GM19328 (cell line): ENCODE data around the gene CDKAL1.

Source experiments
- ATAC-seq: cut with Tn5 transposase; IDR thresholded peaks from one replicate; pipeline ENCODE4 v1.9.1; 2021; ENCODE audit warnings: mild to moderate bottlenecking, moderate library complexity; ENCODE audit not compliant: unreplicated experiment

The CDKAL1 gene

GRCh38 chr6:20946022-20946421, 411.8 kb downstream of the CDKAL1 start:
- ATAC-seq: no peak

- no peak for ATAC-seq
These were observed 412.6 kb downstream of the CDKAL1 start for GRCh38 chr6:20946890-20947289.

GRCh38 chr6:20947977-20948376, 413.7 kb downstream of the CDKAL1 start:
- ATAC-seq: no peak

- no peak for ATAC-seq
These were observed 414.3 kb downstream of the CDKAL1 start for GRCh38 chr6:20948556-20948955.

- no peak for ATAC-seq
These were observed 414.9 kb downstream of the CDKAL1 start for GRCh38 chr6:20949138-20949537.

- ATAC-seq: no peak
These were observed 418.6 kb downstream of the CDKAL1 start for GRCh38 chr6:20952699-20953474.

- no peak for ATAC-seq
These were observed 420.1 kb downstream of the CDKAL1 start for GRCh38 chr6:20954315-20954714.

- no peak for ATAC-seq
These were observed 420.9 kb downstream of the CDKAL1 start for GRCh38 chr6:20955131-20955530.

- ATAC-seq: no peak
These were observed 421.5 kb downstream of the CDKAL1 start for GRCh38 chr6:20955751-20956150.

GRCh38 chr6:20960067-20960466, 425.8 kb downstream of the CDKAL1 start:
- no peak for ATAC-seq

GRCh38 chr6:20965276-20965675, 431.0 kb downstream of the CDKAL1 start:
- no peak for ATAC-seq

GRCh38 chr6:20965915-20966314, 431.7 kb downstream of the CDKAL1 start:
- ATAC-seq: no peak

GRCh38 chr6:20969551-20969950, 435.3 kb downstream of the CDKAL1 start:
- no peak for ATAC-seq

- ATAC-seq: no peak
These were observed 442.2 kb downstream of the CDKAL1 start for GRCh38 chr6:20976391-20976918.

GRCh38 chr6:20978151-20978614, 443.9 kb downstream of the CDKAL1 start:
- ATAC-seq: no peak

GRCh38 chr6:20979076-20979475, 444.8 kb downstream of the CDKAL1 start:
- no peak for ATAC-seq

- no peak for ATAC-seq
These were observed 449.7 kb downstream of the CDKAL1 start for GRCh38 chr6:20983961-20984360.

GRCh38 chr6:20985821-20986220, 451.6 kb downstream of the CDKAL1 start:
- ATAC-seq: no peak

- ATAC-seq: no peak
These were observed 457.7 kb downstream of the CDKAL1 start for GRCh38 chr6:20991910-20992309.

GRCh38 chr6:20996099-20996498, 461.8 kb downstream of the CDKAL1 start:
- ATAC-seq: no peak

- ATAC-seq: no peak
These were observed 463.0 kb downstream of the CDKAL1 start for GRCh38 chr6:20997143-20997769.

GRCh38 chr6:20997770-20998147, 463.5 kb downstream of the CDKAL1 start:
- no peak for ATAC-seq
